OCI-LY7 (cell line): Measurements from ENCODE around the gene METTL8.
"Not testable (repeated sequence)": the region's sequence is repeated elsewhere in the genome, so short reads cannot be mapped to it uniquely, and the experiment has no call there.

Experiments
- EZH2phosphoT487 ChIP-seq: fragments of 200-600 bp; sonication (generic); IDR thresholded peaks from 2 replicates; pipeline ENCODE4 v1.6.1; 2018; ENCODE audit warnings: low read depth, borderline replicate concordance, mild to moderate bottlenecking, mixed run types, antibody characterized with exemption, low read length, moderate library complexity, mixed read lengths
- TF ChIP-seq, protein P1 (sequence below): fragments of 200-600 bp; sonication (generic); conservative IDR thresholded peaks from 2 replicates; pipeline ENCODE4 v1.5.1; 2014; ENCODE audit warnings: mild to moderate bottlenecking, antibody characterized with exemption, low read length, moderate library complexity, mixed read lengths

- TF ChIP-seq, protein P1, sequence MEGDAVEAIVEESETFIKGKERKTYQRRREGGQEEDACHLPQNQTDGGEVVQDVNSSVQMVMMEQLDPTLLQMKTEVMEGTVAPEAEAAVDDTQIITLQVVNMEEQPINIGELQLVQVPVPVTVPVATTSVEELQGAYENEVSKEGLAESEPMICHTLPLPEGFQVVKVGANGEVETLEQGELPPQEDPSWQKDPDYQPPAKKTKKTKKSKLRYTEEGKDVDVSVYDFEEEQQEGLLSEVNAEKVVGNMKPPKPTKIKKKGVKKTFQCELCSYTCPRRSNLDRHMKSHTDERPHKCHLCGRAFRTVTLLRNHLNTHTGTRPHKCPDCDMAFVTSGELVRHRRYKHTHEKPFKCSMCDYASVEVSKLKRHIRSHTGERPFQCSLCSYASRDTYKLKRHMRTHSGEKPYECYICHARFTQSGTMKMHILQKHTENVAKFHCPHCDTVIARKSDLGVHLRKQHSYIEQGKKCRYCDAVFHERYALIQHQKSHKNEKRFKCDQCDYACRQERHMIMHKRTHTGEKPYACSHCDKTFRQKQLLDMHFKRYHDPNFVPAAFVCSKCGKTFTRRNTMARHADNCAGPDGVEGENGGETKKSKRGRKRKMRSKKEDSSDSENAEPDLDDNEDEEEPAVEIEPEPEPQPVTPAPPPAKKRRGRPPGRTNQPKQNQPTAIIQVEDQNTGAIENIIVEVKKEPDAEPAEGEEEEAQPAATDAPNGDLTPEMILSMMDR, result not testable (repeated sequence)
- TF ChIP-seq EZH2phosphoT487, result not testable (repeated sequence)
Measured at GRCh38 chr2:171414645-171415044, 19.1 kb downstream of the METTL8 start.
